Mononuclear cell (primary cell): ENCODE measurements around the gene P2RX5. TPM values are rescaled to one million over a fixed set of nuclear protein-coding genes. Genes with fewer than 3 reads are reported as not detected.

Experiments
- H3K27me3 ChIP-seq: 2 replicates; pipeline ENCODE4 v1.6.0; 2011; ENCODE audit warnings: low read length, control low read depth; ENCODE audit not compliant: insufficient read depth
- H3K4me1 ChIP-seq: 2 replicates; pipeline ENCODE4 v1.5.1; 2011; ENCODE audit warnings: mild to moderate bottlenecking, low read length, control low read depth; ENCODE audit not compliant: insufficient read depth
- H3K4me3 ChIP-seq: 2 replicates; pipeline ENCODE4 v1.5.1; 2011; ENCODE audit warnings: mild to moderate bottlenecking, low read length, moderate library complexity
- H3K9me3 ChIP-seq: 2 replicates; pipeline ENCODE4 v1.5.1; 2011; ENCODE audit warnings: low read depth, mild to moderate bottlenecking, control low read depth, low read length
- total RNA-seq: library from RNA; depleted of rRNA; stranded (reverse); fragments of >200 nt; gene quantifications from one replicate; pipeline ENCODE4 v1.2.3, GENCODE V29; 2012

Gene P2RX5
- total RNA-seq, 1 donor: 15.6 TPM

DNA sequence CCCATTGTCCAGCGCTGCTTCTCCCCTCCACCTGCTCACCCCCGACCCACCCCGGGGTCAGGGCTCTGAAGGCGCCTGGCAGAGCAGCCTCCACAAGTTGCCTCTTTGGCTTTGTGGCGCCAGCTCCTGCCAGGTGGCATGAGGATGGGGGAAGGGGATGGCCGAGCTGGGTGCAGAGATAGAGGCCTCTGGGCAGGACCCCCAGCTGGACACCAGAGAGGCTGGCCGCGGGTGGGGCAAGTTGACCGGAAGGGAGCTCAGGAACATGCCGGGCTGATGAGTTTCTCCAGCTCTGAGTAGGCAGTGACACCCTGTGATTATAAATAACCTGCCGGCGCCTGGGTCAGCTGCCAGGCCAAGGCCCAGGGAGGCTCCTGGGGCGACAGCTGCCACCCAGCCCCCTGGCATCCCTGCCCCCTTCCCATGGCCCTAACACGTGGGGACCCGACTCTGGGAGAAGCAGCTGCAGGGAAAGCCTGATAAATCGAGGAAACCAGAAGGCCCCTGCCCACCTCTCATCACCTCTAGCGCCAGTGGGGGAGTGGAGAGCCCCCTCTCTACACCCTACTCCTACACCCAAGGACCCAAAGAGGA lies 729 bp downstream of the P2RX5 start:
- H3K4me1 ChIP-seq: peaks cover 50% of the 10 kb centered on the region
- H3K4me3 ChIP-seq: peak overlapping the region; percentile 55

DNA sequence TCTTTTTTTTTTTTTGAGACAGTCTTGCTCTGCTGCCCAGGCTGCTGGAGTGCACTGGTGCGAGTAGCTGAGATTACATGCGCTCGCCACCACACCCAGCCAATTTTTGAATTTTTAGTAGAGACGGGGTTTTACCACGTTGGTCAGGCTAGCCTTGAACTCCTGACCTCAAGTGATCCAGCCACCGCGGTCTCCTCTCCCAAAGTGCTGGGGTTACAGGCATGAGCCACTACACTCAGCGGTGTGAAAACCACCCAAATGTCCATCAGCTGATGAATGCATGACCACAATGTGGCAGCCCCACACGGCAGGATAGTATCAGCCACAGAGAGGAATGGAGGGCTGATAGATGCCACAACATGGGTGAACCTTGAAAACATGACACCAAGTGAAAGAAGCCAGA lies 2.1 kb downstream of the P2RX5 start:
- H3K4me3 ChIP-seq: peak overlapping the region; percentile 55

More for the DNA sequence above, 729 bp downstream of the P2RX5 start:
- no peaks in the 10 kb centered on the region for H3K27me3 ChIP-seq
- no peaks in the 10 kb centered on the region for H3K9me3 ChIP-seq

DNA sequence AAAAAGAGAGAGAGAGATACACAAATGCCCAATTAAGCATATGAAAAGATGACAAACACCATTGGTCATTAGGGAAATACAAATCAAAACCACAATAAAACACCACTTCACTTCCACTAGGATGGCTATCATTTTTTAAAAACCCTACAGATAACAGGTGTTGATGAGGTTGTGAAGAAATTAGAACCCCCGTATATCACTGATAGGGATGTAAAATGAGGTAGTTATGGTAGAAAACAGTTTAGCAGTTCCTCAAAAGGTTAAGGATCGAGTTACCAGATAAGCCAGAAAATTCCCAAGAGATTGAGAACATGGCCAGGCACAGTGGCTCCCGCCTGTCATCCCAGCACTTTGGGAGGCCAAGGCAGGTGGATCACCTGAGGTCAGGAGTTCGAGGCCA lies 2.8 kb downstream of the P2RX5 start:
- Histone ChIP-seq H3K9me3 (no peaks in the 10 kb centered on the region), H3K4me1 (peaks cover 66% of the 10 kb centered on the region), H3K27me3 (no peaks in the 10 kb centered on the region), H3K4me3 (no peak overlapping the region)

More for the DNA sequence above, 2.1 kb downstream of the P2RX5 start:
- peaks cover 59% of the 10 kb centered on the region for H3K4me1 ChIP-seq
- H3K9me3 ChIP-seq: no peaks in the 10 kb centered on the region
- H3K27me3 ChIP-seq: no peaks in the 10 kb centered on the region

DNA sequence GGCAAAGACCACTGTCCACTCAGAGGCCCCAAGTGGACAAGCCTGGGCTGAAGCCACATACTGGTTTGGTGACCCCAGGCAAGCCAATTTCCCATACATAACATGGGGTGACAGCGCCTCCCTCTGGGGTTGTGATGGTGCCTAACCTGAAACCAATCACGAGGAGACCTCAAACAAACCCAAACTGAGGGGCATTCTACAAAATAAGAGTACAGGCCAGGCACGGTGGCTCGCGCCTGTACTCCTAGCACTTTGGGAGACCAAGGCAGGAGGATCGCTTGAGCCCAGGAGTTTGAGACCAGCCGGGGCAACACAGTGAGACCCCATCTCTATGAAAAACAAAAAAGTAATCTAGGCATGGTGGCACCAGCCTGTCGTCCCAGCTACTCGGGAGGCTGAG lies 3.6 kb downstream of the P2RX5 start:
- Histone ChIP-seq H3K4me3 (no peak overlapping the region), H3K9me3 (no peaks in the 10 kb centered on the region), H3K27me3 (no peaks in the 10 kb centered on the region), H3K4me1 (peaks cover 67% of the 10 kb centered on the region)

DNA sequence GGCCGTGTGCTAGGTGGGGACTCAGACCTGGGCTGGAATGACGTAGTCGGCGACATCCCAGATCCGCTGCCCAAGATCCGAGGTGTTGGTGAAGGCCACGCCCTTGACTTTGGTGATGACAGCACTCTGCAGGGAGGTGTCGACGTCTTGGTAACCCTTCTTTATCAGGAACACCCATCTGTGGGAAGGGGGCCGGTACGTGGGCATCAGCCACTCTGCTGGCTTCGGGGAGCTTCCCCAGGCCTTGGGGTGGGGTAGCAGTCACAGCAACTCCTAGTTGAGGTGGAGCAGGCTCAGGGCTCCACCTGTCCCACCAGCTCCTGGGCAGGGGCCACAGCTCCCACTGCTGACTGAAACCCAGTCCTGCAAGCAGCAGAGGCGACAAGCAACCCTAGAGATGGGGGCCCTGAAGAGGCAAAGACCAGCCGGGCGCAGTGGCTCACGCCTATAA lies 4.3 kb downstream of the P2RX5 start:
- Histone ChIP-seq H3K4me1 (peaks cover 65% of the 10 kb centered on the region), H3K27me3 (no peaks in the 10 kb centered on the region), H3K9me3 (no peaks in the 10 kb centered on the region), H3K4me3 (no peak overlapping the region)

DNA sequence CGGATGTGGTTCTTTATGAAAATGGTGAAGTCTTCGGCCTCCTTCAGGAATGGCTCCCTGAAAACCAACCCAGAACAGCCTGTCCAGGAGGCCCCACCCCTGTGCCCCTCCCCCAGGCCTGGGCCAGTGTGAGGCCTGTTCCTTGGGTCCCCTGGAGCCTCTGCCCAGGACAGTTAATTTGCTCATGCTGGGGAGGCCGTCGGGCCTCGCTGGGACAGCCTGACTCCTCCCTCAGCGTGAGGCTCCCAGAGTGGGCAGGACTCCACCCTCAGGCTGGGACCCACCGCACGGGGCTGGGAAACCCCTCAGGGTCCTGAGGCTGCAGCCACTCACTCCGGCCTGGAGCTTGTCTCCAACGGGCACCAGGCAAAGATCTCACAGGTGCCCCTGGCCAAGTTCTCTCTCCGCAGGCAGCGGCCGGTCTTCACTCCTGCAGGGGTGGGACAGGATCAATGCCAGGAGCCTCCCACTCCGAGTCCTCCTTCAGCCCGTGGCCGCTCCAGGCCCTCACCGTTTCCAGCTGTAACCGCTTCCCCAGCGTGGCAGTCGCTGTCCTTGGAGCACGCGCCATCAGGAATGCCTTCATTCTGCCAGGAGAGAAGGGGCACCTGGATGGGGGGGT lies 5.8 kb downstream of the P2RX5 start:
- H3K4me3 ChIP-seq: no peak overlapping the region

DNA sequence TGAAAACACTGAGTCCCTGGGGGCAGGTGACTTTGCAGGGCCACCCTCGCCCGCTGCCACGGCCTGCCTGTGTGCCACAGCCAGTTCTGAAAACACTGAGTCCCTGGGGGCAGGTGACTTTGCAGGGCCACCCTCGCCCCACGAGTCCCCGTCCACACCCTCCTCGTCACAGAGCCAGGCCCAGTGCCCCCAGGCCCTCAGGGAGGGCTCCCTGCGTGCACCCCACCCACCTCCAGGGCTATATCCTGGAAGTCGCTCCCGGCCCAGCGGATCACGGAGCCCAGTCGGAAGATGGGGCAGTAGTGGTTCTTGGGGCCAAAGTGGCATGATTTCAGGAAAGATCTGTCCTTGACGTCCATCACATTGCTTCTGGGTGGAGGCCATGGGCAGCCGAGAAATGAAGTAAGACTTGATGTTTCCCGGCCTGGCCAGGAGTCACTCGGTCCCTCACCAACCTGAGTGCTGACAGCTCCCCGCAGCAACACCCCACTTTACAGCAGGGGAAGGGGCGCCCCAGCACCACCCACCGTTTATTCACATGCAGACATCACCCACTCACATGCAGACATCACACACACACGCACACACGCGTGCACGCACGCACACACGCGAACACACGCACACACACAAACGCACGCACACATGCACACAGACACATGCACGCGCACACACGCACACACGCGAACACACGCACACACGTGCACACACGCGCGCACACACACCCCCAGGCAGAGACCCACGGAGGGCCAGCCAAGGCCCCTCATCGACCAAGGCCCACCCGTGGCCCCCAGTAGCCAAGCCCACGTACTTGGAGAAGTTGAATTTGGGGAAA lies 6.5 kb downstream of the P2RX5 start:
- Histone ChIP-seq H3K27me3 (no peaks in the 10 kb centered on the region), H3K4me1 (peaks cover 47% of the 10 kb centered on the region), H3K9me3 (no peaks in the 10 kb centered on the region), H3K4me3 (no peak overlapping the region)

More for the DNA sequence above, 5.8 kb downstream of the P2RX5 start:
- Histone ChIP-seq H3K27me3 (no peaks in the 10 kb centered on the region), H3K4me1 (peaks cover 54% of the 10 kb centered on the region), H3K9me3 (no peaks in the 10 kb centered on the region)

DNA sequence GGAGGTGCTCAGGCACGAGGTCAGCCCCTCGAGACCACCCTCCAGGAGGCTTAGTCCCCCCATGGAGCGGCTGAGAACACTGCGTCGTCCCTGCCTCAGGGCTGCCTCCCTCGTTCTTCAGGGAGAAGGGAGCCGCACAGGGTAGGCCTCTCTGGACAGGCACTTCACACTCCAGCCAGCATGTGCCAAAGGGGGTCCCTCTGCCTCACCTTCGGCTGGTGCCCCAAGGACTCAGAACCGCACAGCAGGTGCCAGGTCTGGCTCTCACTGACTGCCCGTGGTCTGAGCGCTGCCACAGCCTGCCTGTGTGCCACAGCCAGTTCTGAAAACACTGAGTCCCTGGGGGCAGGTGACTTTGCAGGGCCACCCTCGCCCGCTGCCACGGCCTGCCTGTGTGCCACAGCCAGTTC lies 7.1 kb downstream of the P2RX5 start:
- no peak overlapping the region for H3K4me3 ChIP-seq
- peaks cover 41% of the 10 kb centered on the region for H3K4me1 ChIP-seq

DNA sequence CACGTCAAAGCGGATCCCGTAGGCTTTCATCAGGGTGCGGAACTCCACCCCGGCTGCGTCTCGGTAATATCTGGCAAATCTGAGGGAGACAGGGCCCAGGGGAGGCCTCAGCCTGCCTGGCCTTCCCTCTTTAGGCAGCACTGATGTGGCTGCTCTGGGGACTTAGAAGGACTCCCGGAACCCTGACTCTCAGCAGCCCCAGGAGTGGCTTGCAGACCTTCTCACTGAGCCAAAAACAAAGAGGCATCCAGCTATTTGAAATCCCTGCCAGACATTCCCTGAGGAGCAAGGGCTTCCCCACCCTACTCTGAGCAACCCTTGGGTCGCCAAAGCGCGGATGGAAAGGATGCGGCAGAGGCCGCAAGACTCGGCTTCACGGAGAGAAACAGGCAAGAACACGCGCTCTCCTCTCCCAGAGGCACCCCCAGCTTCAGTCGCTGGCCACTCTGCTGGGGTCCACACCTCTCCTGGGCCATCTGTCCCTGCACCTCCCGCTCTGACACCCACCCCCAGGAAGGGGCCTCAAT lies 7.9 kb downstream of the P2RX5 start:
- Histone ChIP-seq H3K27me3 (no peaks in the 10 kb centered on the region), H3K9me3 (no peaks in the 10 kb centered on the region), H3K4me3 (no peak overlapping the region), H3K4me1 (peaks cover 40% of the 10 kb centered on the region)

More for the DNA sequence above, 7.1 kb downstream of the P2RX5 start:
- Histone ChIP-seq H3K27me3 (no peaks in the 10 kb centered on the region), H3K9me3 (no peaks in the 10 kb centered on the region)

DNA sequence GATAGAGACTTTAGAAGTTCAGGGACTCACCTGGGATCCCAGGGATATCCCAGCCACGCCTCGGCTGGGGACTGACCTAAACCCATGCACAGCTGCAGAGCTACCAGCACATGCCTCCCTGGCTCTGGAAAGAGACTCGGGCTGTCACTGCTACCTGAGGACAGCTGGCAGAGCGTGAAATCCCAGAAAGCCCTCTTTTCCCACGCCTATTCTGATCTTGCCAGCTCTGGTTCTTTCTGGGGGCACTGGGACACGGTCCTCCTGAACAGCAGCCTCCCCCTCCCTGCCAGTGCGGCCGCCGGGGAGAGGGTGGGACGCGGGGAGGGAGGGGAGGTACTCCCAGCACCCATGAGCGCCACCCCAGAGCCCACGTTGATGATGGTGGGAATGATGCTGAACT lies 10.8 kb downstream of the P2RX5 start:
- Histone ChIP-seq H3K9me3 (no peaks in the 10 kb centered on the region), H3K4me3 (no peak overlapping the region), H3K4me1 (peaks cover 23% of the 10 kb centered on the region), H3K27me3 (no peaks in the 10 kb centered on the region)

DNA sequence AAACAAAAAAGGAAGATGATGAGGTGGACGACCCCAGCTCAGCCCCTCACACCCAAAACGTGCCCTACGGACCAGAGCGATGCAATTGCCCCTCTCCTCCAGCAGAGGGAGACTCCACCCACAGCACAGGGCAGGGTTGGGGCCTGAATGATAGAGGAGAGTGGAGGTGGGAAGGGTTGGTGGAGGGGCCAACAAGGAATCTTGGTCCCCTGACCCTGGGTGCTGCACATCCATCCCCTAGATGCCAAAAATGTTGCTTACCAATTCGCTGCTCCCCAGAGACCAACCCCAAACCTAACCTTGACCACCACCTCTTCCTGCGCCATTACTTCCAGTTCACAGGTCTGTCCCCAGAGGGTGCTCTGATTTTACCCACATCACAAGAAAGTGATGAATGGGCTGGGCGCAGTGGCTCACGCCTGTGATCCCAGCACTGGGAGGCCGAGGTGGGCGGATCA lies 12.9 kb downstream of the P2RX5 start:
- Histone ChIP-seq H3K27me3 (no peaks in the 10 kb centered on the region), H3K9me3 (no peaks in the 10 kb centered on the region), H3K4me3 (no peak overlapping the region), H3K4me1 (peaks cover 15% of the 10 kb centered on the region)

DNA sequence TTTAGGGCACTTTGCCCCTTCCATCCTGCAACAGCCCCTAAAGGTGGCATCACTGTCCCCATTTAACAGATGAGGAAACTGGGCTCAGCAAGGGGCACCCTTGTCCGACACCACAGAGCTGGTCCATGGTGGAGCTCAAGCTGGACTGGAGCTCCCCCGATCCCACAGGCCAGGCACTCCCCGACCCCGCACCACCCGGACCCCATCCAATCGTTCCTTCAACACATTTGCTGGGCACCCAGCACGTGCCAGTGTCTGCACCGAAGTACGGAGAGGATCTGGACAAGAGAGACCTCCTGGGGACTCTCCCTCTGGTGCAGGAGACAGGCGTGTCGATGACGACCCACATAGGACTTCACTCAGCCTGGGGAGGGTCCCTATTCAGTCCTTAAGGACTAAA lies 13.9 kb downstream of the P2RX5 start:
- H3K4me3 ChIP-seq: no peak overlapping the region
- peaks cover 14% of the 10 kb centered on the region for H3K4me1 ChIP-seq
- H3K9me3 ChIP-seq: no peaks in the 10 kb centered on the region
- no peaks in the 10 kb centered on the region for H3K27me3 ChIP-seq

DNA sequence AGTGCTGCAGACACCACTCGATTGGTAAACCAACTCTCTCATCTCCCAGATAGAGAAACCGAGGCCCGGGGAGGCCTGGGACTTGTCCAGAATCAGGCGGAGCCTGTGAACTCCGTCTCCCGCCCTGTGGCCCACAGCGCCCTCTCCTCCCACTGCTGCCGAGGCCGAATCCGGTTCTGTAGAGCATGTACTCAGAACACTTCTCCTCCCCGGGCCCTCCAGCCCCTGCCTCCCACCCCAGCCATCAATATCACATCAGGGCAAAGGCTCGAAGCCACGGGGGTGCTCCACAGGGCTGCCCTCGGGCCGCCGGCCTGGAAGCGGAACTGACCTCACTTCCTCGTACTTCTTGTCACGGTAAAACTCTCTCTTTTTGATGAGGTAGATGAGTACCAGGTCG lies 14.4 kb downstream of the P2RX5 start:
- Histone ChIP-seq H3K4me3 (no peak overlapping the region), H3K9me3 (no peaks in the 10 kb centered on the region), H3K27me3 (no peaks in the 10 kb centered on the region), H3K4me1 (peaks cover 14% of the 10 kb centered on the region)

DNA sequence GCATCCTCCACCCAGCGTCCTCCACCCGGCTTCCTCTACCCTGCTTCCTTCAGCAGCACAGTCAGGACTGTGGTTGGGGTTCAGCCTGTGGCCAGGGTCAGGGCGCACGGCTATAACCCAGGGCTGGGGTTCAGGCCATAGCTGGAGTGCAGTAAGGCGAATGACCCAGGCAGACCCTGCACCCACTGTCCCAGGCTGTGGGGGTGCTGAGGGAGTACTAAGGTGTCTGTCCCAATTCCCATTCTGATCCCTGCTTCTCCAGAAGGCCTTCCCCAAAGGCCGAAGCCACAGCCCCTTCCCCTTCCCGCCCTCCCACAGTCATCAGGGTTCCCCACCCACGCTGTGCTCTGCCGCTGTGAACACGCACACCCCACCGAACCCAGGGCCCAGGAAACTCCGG lies 14.9 kb downstream of the P2RX5 start:
- Histone ChIP-seq H3K27me3 (no peaks in the 10 kb centered on the region), H3K9me3 (no peaks in the 10 kb centered on the region), H3K4me3 (no peak overlapping the region)

DNA sequence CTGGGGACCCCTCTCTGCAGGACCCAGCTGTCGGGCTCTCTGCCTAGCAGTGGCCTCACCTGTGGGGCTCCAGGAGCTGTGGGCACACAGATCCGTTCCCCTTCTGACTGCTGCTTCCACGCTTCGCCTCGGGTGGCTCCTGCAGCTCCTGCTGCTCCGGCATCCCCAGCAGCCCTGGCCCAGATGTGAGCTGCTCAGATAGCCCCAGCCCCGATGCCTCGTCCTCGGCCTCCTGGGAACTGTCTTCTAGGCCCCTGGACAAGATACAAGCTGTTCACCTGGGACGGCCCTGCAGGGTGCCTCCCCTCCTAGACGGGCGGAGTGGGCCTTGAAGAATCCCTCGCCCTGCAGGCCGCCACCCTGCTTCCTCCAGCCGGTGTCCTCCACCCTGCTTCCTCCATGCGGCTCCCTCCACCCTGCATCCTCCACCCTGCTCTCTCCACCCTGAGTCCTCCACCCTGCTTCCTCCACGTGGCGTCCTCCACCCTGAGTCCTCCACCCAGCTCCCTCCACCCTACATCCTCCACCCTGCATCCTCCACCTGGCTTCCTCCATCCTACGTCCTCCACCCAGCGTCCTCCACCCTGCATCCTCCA lies 16.3 kb downstream of the P2RX5 start:
- no peaks in the 10 kb centered on the region for H3K27me3 ChIP-seq
- peaks cover 14% of the 10 kb centered on the region for H3K4me1 ChIP-seq

More for the DNA sequence above, 14.9 kb downstream of the P2RX5 start:
- H3K4me1 ChIP-seq: peaks cover 14% of the 10 kb centered on the region

More for the DNA sequence above, 16.3 kb downstream of the P2RX5 start:
- H3K9me3 ChIP-seq: no peaks in the 10 kb centered on the region
- H3K4me3 ChIP-seq: no peak overlapping the region
